IPS-NIHi7 (cell line): ENCODE results near the gene CAMSAP1.

Experiments
- DNase-seq: peaks from one replicate; pipeline ENCODE4 v3.0.0; 2012; ENCODE audit warnings: mixed read lengths; ENCODE audit errors: extremely low spot score

CAMSAP1 gene

DNA sequence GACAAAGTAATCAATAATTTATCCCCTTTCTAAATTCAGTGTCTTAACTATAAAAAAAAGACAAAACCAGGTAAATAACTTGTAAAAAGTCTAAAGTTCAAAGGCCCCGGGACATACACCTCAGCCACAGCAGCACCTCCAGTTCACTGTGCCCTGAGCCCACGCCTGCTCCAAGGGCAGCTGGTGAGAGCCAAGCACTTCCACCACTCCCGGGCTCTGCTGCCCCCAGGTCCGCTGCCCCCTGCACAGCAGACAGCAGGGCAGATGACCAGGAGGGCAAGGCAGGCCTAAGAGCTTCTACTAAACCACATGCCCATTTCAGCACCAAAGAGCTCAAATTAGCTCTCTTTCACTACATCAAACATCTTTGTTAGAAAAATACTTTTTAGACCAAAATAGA lies 91.9 kb downstream of the CAMSAP1 start:
- DNase-seq: no peak

- no peak for DNase-seq
These were observed 92.8 kb downstream of the CAMSAP1 start for GRCh38 chr9:135814421-135815095.

DNA sequence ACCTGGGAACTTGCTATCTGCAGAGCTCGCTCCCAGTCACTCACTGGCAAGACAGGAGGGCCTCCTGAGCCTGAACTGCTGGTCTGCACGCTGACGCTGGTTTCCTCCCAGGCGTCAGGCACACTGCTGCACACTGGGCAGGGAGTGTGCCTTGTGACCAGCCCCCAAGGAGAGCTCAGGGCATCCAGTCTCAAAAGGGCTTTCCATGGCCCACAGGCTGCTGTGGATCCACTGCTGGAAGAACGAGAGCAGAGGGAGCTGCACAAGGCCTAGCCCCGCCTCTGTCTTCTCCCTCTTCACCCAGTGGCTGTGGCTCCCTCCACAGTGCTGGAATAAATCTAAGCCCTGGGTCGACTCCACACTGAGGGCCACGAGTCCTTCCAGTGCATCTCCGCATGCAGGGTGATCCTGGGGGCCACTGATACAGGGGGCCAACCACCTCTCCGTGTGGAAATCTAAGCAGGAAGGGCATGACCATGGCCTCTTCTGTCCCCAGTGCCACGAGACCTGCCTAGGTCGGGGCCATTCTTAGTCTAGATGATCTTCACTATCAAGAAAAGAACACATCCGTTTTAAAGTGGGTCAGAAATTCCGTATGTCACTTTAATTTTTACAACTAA lies 93.6 kb downstream of the CAMSAP1 start:
- no peak for DNase-seq

- no peak for DNase-seq
These were observed 94.4 kb downstream of the CAMSAP1 start for GRCh38 chr9:135812961-135813360.

GRCh38 chr9:135811801-135812200 lies 95.5 kb downstream of the CAMSAP1 start:
- no peak for DNase-seq

- no peak for DNase-seq
These were observed 96.4 kb downstream of the CAMSAP1 start for GRCh38 chr9:135810806-135811575.

DNA sequence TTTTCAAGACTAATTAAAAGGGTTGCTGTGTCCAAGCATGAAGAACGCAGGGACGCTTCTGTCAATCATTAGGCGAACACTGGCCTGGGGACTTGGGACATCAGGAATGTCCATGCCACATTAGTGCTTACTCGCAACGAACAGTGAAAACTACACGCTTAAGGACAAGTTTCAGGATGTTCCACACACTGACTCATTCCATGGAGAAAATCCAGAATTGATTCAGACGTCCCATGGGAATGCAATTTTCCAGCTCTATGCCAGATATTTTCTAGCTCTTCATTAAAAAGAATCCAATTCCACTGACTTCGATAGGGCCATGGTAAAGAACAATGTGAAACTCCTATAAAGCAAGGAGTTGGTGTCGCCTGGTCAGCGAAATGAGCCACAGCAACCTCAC lies 98.2 kb downstream of the CAMSAP1 start:
- DNase-seq: no peak

DNA sequence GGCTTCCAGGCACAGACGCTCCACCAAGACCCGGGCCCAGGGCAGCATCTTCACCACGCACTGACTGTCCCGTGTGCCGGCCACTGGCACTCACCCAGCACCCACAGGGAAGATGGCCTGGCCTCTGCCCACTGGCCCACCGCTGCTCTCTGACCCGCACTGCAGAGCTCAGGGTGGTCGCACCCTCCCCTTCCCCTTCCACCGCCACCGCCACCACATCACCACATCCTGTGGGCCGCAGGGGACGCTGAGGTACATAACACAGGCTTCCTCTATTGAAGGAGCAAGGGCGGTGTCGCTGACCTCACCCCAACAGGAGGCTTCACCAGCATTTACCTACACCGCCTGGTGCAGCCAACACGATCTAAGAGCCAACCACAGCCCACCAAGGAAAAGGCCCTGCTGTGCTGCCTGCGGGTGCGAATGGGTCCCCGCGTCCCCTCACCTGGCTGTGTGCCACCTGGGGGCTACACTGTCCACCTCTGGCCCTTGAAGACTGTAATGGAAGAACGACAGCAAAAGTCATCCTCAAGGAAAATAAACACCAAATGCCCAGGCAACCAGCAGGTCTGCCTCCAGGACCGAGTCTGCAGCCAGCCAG lies 101.8 kb downstream of the CAMSAP1 start:
- DNase-seq: no peak

DNA sequence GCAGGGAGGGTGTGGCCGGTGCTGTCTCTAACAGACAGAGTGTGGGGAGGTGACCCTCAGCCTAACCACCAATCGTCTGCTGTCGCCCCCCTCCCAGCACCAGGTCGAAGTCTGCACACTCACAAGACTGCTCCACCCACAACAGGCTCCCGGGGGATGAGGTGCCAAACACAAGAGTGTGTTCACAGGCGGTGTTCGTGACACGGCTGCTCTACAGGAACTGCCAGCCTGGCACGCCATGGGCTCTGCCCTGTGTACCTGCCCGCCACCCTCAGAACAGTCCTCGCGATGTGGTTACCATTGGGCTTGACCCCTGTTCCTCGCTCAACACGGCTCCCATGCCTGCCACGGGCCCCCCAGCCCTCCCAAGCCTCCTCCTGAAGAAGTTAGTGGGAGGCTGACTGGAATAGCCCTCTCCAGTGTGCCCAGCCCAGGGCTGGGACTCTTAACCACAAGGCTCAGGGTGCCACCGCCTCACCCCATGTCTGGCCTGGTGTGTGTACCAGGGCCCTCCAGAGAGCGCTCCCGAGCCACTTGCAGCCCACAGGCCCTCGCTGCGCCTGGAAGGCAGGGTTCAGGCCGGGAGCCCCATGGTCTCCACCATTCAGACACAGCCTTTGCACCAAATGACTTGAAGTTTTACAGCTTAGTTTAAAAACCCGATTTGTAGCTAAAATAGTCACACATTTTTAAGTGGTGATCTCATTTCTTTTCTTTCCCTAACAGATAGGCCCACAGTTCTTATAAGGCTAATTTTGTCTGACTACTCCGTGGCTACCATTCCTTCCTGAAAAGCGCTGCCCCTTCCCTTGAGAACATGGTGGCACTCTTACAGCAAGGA lies 102.5 kb downstream of the CAMSAP1 start:
- DNase-seq: peak; percentile 67

GRCh38 chr9:135803441-135803840 lies 103.9 kb downstream of the CAMSAP1 start:
- DNase-seq: no peak

- DNase-seq: no peak
These were observed 104.4 kb downstream of the CAMSAP1 start for GRCh38 chr9:135802876-135803419.

GRCh38 chr9:135801070-135801469 lies 106.3 kb downstream of the CAMSAP1 start:
- no peak for DNase-seq

DNA sequence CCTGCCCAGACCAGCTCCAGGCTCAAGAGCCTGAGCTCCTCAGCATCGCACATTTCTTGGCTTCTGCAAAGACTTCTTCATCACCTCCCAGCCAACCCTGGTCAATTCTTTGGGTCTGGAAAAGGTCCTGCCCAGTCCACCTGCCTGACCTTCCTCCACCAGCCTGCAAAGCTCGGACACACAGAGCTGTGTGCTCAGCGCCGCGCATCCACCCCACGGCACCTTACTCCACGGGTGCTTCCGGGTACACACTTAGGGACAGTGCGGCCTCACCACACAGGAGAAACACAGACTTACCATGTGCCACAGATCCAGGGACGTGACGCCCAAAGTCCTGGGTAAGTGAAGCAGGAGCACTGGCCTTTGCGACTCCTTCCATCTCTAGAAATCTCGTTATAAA lies 108.1 kb downstream of the CAMSAP1 start:
- no peak for DNase-seq

GRCh38 chr9:135798263-135798585 lies 109.1 kb downstream of the CAMSAP1 start:
- no peak for DNase-seq

DNA sequence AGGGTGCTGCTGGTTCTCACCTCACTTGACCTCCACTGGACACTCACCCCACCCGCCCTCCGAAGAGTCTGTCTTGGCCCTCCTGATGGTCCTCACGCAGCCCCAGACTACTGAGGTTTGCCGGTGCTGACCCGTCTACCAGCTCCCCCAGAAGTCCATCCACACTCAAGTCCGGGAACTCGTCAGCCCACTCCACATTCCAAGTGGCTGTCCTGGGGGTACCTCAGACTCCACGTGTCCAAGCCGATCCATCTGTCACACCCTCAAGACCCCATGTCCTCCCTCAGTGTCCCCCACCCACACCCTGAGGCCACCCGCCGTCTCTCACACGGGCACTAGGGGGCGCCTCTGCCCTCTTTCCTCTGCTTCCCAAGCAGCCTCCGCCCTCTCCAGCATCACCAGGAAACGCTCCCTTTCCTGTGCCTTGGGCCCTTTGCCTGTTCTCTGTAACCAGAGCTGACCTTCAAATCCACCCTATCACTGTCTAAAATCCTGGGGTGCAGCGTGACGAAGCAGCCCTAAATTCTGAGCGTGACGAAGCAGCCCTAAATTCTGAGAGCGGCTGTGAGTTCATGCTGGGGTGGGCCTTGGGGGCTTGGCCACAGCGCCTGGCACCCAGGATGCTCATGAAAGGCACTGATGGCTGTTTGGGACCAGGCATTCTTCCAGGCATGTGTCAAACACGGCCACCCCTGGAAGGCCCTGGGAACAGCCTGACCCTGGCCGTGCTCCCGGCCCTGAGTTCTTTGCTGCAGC lies 109.7 kb downstream of the CAMSAP1 start:
- DNase-seq: peak; percentile 93

- no peak for DNase-seq
These were observed 110.4 kb downstream of the CAMSAP1 start for GRCh38 chr9:135796784-135797485.

DNA sequence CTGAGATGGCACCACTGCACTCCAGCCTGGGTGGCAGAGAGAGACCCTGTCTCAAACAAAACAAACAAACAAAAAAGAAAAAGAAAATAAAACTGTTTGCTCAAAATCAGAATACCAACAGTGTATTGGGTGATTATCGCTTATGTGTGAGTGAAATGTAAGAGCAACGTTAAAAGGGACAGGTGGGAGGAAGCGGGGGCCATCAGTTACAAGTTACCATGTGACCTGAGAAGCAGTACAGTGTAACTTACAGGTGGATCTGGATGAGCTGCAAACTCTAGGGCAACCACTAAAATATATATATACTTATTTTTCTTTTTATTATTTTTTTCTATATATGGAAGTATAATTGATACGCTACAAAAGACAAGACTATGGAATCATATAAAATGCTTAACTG lies 112.0 kb downstream of the CAMSAP1 start:
- DNase-seq: no peak

DNA sequence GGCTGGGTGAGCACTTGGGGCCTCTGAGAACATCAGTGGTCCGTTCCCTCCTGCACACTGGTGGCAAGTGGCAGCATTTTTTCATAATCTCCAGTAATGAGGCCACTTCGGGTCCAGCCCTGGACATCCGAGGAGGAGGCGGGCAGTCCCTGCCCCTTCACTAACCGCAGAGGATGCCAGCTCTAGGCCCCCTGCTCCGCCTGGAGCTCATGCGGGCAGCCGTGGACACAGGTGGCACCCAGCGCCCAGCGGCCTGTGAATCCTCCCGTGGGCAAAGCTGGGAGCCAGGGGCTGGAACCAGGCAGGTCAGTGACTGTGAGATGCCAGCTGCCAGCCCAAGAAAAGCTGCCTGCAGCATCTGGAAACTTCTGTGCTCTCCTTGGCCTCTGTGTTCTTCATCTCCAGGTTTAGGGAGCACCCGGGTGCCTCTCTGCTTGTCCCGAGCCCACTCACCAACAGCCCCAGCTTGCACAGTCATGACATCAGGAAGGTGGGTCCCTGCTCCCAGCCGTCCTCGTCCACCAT lies 112.9 kb downstream of the CAMSAP1 start:
- DNase-seq: no peak

DNA sequence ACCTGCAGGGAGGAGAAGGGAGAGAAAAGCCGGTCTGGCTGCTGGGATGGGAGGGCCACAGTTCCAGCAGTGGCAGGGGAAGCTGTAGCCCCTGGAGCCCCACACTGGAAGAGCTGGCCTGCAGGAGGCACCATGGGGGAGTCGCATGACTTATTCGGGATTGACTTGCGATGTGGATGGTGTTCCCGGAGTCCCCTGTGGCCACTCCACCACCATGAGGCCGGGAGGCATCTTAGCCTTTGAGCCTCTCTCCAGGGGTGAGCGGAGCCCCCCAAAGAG lies 113.3 kb downstream of the CAMSAP1 start:
- DNase-seq: no peak
